ENCODE results near the gene ABHD18.
"Not testable (repeated sequence)": the region's sequence is repeated elsewhere in the genome, so short reads cannot be mapped to it uniquely, and the experiment has no call there.

DNA sequence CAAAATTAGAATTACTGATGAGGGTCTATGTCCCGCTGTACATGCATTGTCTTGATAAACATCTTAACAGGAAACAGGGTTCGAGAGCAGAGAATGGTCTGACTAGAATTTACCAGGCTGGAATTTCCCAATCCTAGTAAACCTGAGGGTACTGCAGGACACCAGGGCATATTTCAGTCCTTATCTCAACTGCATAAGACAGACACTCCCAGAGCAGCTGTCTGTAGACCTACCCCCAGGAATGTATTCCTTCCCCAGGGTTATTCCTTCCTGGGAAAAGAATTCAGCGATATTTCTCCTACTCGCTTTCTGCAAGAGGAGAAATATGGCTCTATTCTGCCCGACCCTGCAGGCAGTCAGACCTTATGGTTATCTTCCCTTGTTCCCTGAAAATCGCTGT is 31.3 kb downstream of the ABHD18 start:
- TF ChIP-seq, protein P1, sequence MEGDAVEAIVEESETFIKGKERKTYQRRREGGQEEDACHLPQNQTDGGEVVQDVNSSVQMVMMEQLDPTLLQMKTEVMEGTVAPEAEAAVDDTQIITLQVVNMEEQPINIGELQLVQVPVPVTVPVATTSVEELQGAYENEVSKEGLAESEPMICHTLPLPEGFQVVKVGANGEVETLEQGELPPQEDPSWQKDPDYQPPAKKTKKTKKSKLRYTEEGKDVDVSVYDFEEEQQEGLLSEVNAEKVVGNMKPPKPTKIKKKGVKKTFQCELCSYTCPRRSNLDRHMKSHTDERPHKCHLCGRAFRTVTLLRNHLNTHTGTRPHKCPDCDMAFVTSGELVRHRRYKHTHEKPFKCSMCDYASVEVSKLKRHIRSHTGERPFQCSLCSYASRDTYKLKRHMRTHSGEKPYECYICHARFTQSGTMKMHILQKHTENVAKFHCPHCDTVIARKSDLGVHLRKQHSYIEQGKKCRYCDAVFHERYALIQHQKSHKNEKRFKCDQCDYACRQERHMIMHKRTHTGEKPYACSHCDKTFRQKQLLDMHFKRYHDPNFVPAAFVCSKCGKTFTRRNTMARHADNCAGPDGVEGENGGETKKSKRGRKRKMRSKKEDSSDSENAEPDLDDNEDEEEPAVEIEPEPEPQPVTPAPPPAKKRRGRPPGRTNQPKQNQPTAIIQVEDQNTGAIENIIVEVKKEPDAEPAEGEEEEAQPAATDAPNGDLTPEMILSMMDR (IDR thresholded peaks at IDR 0.05), result not testable (repeated sequence)
- TF ChIP-seq POLR2A (IDR thresholded peaks at IDR 0.05), result not testable (repeated sequence)
